T1000 (cell line): ENCODE data around the gene TACC2.

Source experiments
- DNase-seq: peaks from one replicate; lab custom pipeline; 2025; ENCODE audit warnings: mixed read lengths; lab: John Stamatoyannopoulos, UW

Gene TACC2

GRCh38 chr10:122248356-122249302, 259.7 kb downstream of the TACC2 start:
- no peak for DNase-seq

- no peak for DNase-seq
These were observed 260.4 kb downstream of the TACC2 start for GRCh38 chr10:122249303-122249850.

GRCh38 chr10:122249991-122250750, 261.2 kb downstream of the TACC2 start:
- no peak for DNase-seq

GRCh38 chr10:122251459-122252255, 262.7 kb downstream of the TACC2 start:
- DNase-seq, result no peak

GRCh38 chr10:122252805-122253204, 263.8 kb downstream of the TACC2 start:
- DNase-seq, result no peak

- DNase-seq, result no peak
These were observed 264.6 kb downstream of the TACC2 start for GRCh38 chr10:122253605-122254004.

- DNase-seq, result no peak
These were observed 265.9 kb downstream of the TACC2 start for GRCh38 chr10:122254831-122255230.

- no peak for DNase-seq
These were observed 266.7 kb downstream of the TACC2 start for GRCh38 chr10:122255509-122256301.

GRCh38 chr10:122257041-122257440, 268.1 kb downstream of the TACC2 start:
- no peak for DNase-seq

GRCh38 chr10:122258136-122259074, 269.4 kb downstream of the TACC2 start:
- no peak for DNase-seq

GRCh38 chr10:122259075-122259466, 270.1 kb downstream of the TACC2 start:
- DNase-seq, result no peak

- no peak for DNase-seq
These were observed 272.6 kb downstream of the TACC2 start for GRCh38 chr10:122261584-122261983.

GRCh38 chr10:122263971-122264370, 275.0 kb downstream of the TACC2 start:
- DNase-seq, result no peak

- no peak for DNase-seq
These were observed 275.5 kb downstream of the TACC2 start for GRCh38 chr10:122264436-122264835.

- no peak for DNase-seq
These were observed 276.0 kb downstream of the TACC2 start for GRCh38 chr10:122264931-122265330.

GRCh38 chr10:122265896-122266295, 276.9 kb downstream of the TACC2 start:
- no peak for DNase-seq

GRCh38 chr10:122267849-122268737, 279.1 kb downstream of the TACC2 start:
- DNase-seq, result no peak

GRCh38 chr10:122269059-122269687, 280.2 kb downstream of the TACC2 start:
- no peak for DNase-seq
